HepG2 (cell line): ENCODE measurements around the gene ZNF772. TPM values are rescaled to one million over a fixed set of nuclear protein-coding genes. Genes with fewer than 3 reads are reported as not detected.
A peak's percentile ranks its signal among the peaks of the same experiment; 100 is the strongest.

Source experiments
- CCDC6 ChIP-seq: sonication (generic); formaldehyde crosslinking; IDR thresholded peaks from 2 replicates; pipeline ENCODE4 v1.8.1; 2022; ENCODE audit warnings: mild to moderate bottlenecking, missing genetic modification reagents, moderate library complexity
- HES4 ChIP-seq: sonication (generic); formaldehyde crosslinking; IDR thresholded peaks from 2 replicates; pipeline ENCODE4 v1.9.0; 2021; ENCODE audit warnings: mild to moderate bottlenecking, missing genetic modification reagents, borderline replicate concordance
- HOXD1 ChIP-seq: sonication (generic); formaldehyde crosslinking; IDR thresholded peaks from 2 replicates; pipeline ENCODE4 v1.5.0; 2020; ENCODE audit warnings: missing genetic modification reagents
- MAFF ChIP-seq: IDR thresholded peaks from 2 replicates; pipeline ENCODE4 v1.6.1; 2011; ENCODE audit warnings: low read depth, low read length, improper control_type of control experiment
- MLX ChIP-seq: IDR thresholded peaks from 2 replicates; pipeline ENCODE4 v1.6.1; 2016
- NRL ChIP-seq: sonication (generic); formaldehyde crosslinking; IDR thresholded peaks from 2 replicates; pipeline ENCODE4 v1.5.0; 2020; ENCODE audit warnings: missing genetic modification reagents, mild to moderate bottlenecking, moderate library complexity, borderline replicate concordance
- PITX1 ChIP-seq: sonication (generic); formaldehyde crosslinking; IDR thresholded peaks from 2 replicates; pipeline ENCODE4 v1.5.1; 2020; ENCODE audit warnings: mild to moderate bottlenecking, missing genetic modification reagents
- REST ChIP-seq, 2 experiments: IDR thresholded peaks; 2 replicates each; pipeline ENCODE4 v1.6.1; 2011 to 2012; ENCODE audit warnings: low read length in 2 of 2, borderline replicate concordance in 1 of 2, low read depth in 1 of 2, mild to moderate bottlenecking in 1 of 2, moderate library complexity in 1 of 2
- SMAD1 ChIP-seq: sonication (generic); formaldehyde crosslinking; IDR thresholded peaks from 2 replicates; pipeline ENCODE4 v1.4.0; 2020; ENCODE audit warnings: missing genetic modification reagents, low read depth, mild to moderate bottlenecking, borderline replicate concordance
- TFE3 ChIP-seq: IDR thresholded peaks from 2 replicates; pipeline ENCODE4 v1.6.1; 2016
- ZFY ChIP-seq: sonication (generic); formaldehyde crosslinking; IDR thresholded peaks from 2 replicates; pipeline ENCODE4 v1.4.0; 2020; ENCODE audit warnings: missing genetic modification reagents
- ZIK1 ChIP-seq: sonication (generic); formaldehyde crosslinking; IDR thresholded peaks from 2 replicates; pipeline ENCODE4 v1.5.0; 2020; ENCODE audit warnings: mild to moderate bottlenecking, low read depth, missing genetic modification reagents, borderline replicate concordance
- ZNF234 ChIP-seq: sonication (generic); formaldehyde crosslinking; conservative IDR thresholded peaks from 2 replicates; pipeline ENCODE4 v1.5.1; 2020; ENCODE audit warnings: mild to moderate bottlenecking, missing genetic modification reagents
- ZNF503 ChIP-seq: sonication (generic); formaldehyde crosslinking; IDR thresholded peaks from 2 replicates; pipeline ENCODE4 v1.4.0; 2020; ENCODE audit warnings: missing genetic modification reagents
- ZNF530 ChIP-seq: sonication (generic); formaldehyde crosslinking; IDR thresholded peaks from 2 replicates; pipeline ENCODE4 v1.5.0; 2020; ENCODE audit warnings: low read depth, mild to moderate bottlenecking, missing genetic modification reagents
- ZNF562 ChIP-seq: sonication (generic); formaldehyde crosslinking; IDR thresholded peaks from 2 replicates; pipeline ENCODE4 v1.8.0; 2022; ENCODE audit warnings: missing genetic modification reagents, borderline replicate concordance
- ZNF747 ChIP-seq: sonication (generic); formaldehyde crosslinking; IDR thresholded peaks from 2 replicates; pipeline ENCODE4 v1.8.1; 2023; ENCODE audit warnings: missing genetic modification reagents, mild to moderate bottlenecking, borderline replicate concordance
- ZNF841 ChIP-seq: sonication (generic); formaldehyde crosslinking; IDR thresholded peaks from 2 replicates; pipeline ENCODE4 v1.8.1; 2023; ENCODE audit warnings: missing genetic modification reagents, borderline replicate concordance
- ZSCAN20 ChIP-seq: sonication (generic); formaldehyde crosslinking; IDR thresholded peaks from 2 replicates; pipeline ENCODE4 v1.4.0; 2020; ENCODE audit warnings: missing genetic modification reagents, mild to moderate bottlenecking, borderline replicate concordance
- polyA plus RNA-seq, 8 experiments: library from polyadenylated mRNA; depleted of rRNA in 3 of 8; stranded (reverse) in 7 of 8; unstranded in 1 of 8; fragments of >200 nt; fragmentation: Illumina TruSeq in 4 of 8; extraction: Trizol in 4 of 8; gene quantifications; 2 replicates each; pipeline versions ENCODE4 v1.2.1 to v1.2.3, GENCODE V29; 2011 to 2016; ENCODE audit warnings: low read depth in 4 of 8, missing spikeins in 1 of 8, mixed read lengths in 1 of 8; ENCODE audit not compliant: insufficient read depth in 1 of 8
- total RNA-seq, 5 experiments: library from RNA; depleted of rRNA; stranded (reverse); fragments of >200 nt; fragmentation: Illumina TruSeq; extraction: Trizol; gene quantifications; 2 replicates each; pipeline ENCODE4 v1.2.3, GENCODE V29; 2016; ENCODE audit warnings: low read depth in 1 of 5

ZNF772 gene
- total and polyA plus RNA-seq, 2 of the 13 experiments (the other 11 are each of a cell fraction or from before 2014, with no cell fraction given): 3.1 to 17.2 TPM

GRCh38 chr19:57477191-57478008 is at the start of gene ZNF772 (continued):
- no peak for TF ChIP-seq ZNF841
- no peak for TF ChIP-seq HOXD1 (CRISPR knock-in tag)
- 0 out of 2 replicates have a peak, but pooled peaks have one; percentile 73 for TF ChIP-seq PITX1 (CRISPR knock-in tag)
- TF ChIP-seq ZNF530 (CRISPR knock-in tag): no peak
- peak; percentile 78; the same call in 1 of the 2 replicates for TF ChIP-seq CCDC6 (CRISPR knock-in tag)
- TF ChIP-seq ZNF503: no peak
- peak; percentile 92 for TF ChIP-seq ZFY
- no peak for TF ChIP-seq MAFF
- peak; percentile 37; the same call in 1 of the 2 replicates for TF ChIP-seq TFE3 (CRISPR knock-in tag)
- peak; percentile 49; the same call in 1 of the 2 replicates for TF ChIP-seq NRL
- no peak for TF ChIP-seq REST (IDR thresholded peaks at IDR 0.05; ENCODE audit: borderline replicate concordance in 1 of 2, low read depth in 1 of 2, low read length in 2 of 2)
- no peak for TF ChIP-seq ZNF234 (CRISPR knock-in tag)
- 0 out of 2 replicates have a peak, but pooled peaks have one; percentile 36 for TF ChIP-seq MLX
- TF ChIP-seq SMAD1 (CRISPR knock-in tag): peak; percentile 33; the same call in 1 of the 2 replicates
- TF ChIP-seq ZNF747 (CRISPR knock-in tag): no peak
- TF ChIP-seq HES4: no peak
- TF ChIP-seq ZIK1 (CRISPR knock-in tag): 0 out of 2 replicates have a peak, but pooled peaks have one; percentile 53
- no peak for TF ChIP-seq ZNF562 (CRISPR knock-in tag)
- TF ChIP-seq ZSCAN20 (CRISPR knock-in tag): no peak
